ENCODE results near the gene FLNB. TPM values are rescaled to one million over a fixed set of nuclear protein-coding genes. Genes with fewer than 3 reads are reported as not detected.

FLNB gene
- total RNA-seq, 1 donor from 2014 or later: 216 TPM

- Mint-ChIP-seq H3K4me1 (ENCODE audit: unreplicated experiment) (peaks cover 6% of the 10 kb centered on the region), H3K27ac (ENCODE audit: unreplicated experiment) (no peak overlapping the region), H3K27me3 (ENCODE audit: unreplicated experiment) (peaks cover 8% of the 10 kb centered on the region), H3K4me3 (ENCODE audit: unreplicated experiment) (no peak overlapping the region), H3K9me3 (ENCODE audit: unreplicated experiment) (no peaks in the 10 kb centered on the region), H3K36me3 (ENCODE audit: low read depth, unreplicated experiment) (no peaks in the 10 kb centered on the region)
- DNase-seq (ENCODE audit: low spot score): no peak
- no peak for TF ChIP-seq CTCF (IDR thresholded peaks at IDR 0.05; ENCODE audit: unreplicated experiment)
Observed at GRCh38 chr3:57981483-57982087, 26.6 kb upstream of the FLNB start.

GRCh38 chr3:57982561-57983243, 25.5 kb upstream of the FLNB start:
- no peak for DNase-seq (ENCODE audit: low spot score)
- H3K4me1 Mint-ChIP-seq (ENCODE audit: unreplicated experiment): peaks cover 6% of the 10 kb centered on the region
- no peak overlapping the region for H3K4me3 Mint-ChIP-seq (ENCODE audit: unreplicated experiment)
- H3K27me3 Mint-ChIP-seq (ENCODE audit: unreplicated experiment): peaks cover 8% of the 10 kb centered on the region
- no peak for TF ChIP-seq CTCF (IDR thresholded peaks at IDR 0.05; ENCODE audit: unreplicated experiment)
- no peaks in the 10 kb centered on the region for H3K9me3 Mint-ChIP-seq (ENCODE audit: unreplicated experiment)
- H3K27ac Mint-ChIP-seq (ENCODE audit: unreplicated experiment): no peak overlapping the region
- no peaks in the 10 kb centered on the region for H3K36me3 Mint-ChIP-seq (ENCODE audit: low read depth, unreplicated experiment)

- Mint-ChIP-seq H3K27me3 (ENCODE audit: unreplicated experiment) (peaks cover 8% of the 10 kb centered on the region), H3K36me3 (ENCODE audit: low read depth, unreplicated experiment) (no peaks in the 10 kb centered on the region), H3K4me1 (ENCODE audit: unreplicated experiment) (peaks cover 6% of the 10 kb centered on the region), H3K9me3 (ENCODE audit: unreplicated experiment) (no peaks in the 10 kb centered on the region), H3K4me3 (ENCODE audit: unreplicated experiment) (no peak overlapping the region), H3K27ac (ENCODE audit: unreplicated experiment) (no peak overlapping the region)
- DNase-seq (ENCODE audit: low spot score): no peak
- no peak for TF ChIP-seq CTCF (IDR thresholded peaks at IDR 0.05; ENCODE audit: unreplicated experiment)
Observed at GRCh38 chr3:57983734-57984518, 24.3 kb upstream of the FLNB start.

GRCh38 chr3:57985176-57985983, 22.8 kb upstream of the FLNB start:
- H3K27me3 Mint-ChIP-seq (ENCODE audit: unreplicated experiment): peaks cover 8% of the 10 kb centered on the region
- H3K4me1 Mint-ChIP-seq (ENCODE audit: unreplicated experiment): peaks cover 6% of the 10 kb centered on the region
- H3K36me3 Mint-ChIP-seq (ENCODE audit: low read depth, unreplicated experiment): no peaks in the 10 kb centered on the region
- no peak for DNase-seq (ENCODE audit: low spot score)
- H3K4me3 Mint-ChIP-seq (ENCODE audit: unreplicated experiment): no peak overlapping the region
- H3K27ac Mint-ChIP-seq (ENCODE audit: unreplicated experiment): no peak overlapping the region
- H3K9me3 Mint-ChIP-seq (ENCODE audit: unreplicated experiment): no peaks in the 10 kb centered on the region
- TF ChIP-seq CTCF (IDR thresholded peaks at IDR 0.05; ENCODE audit: unreplicated experiment): no peak

All from endothelial cell (in vitro differentiated cells).